GM12878 (cell line): Measurements from ENCODE around the gene RAP1A. TPM values are rescaled to one million over a fixed set of nuclear protein-coding genes. Genes with fewer than 3 reads are reported as not detected.

Experiments used
- BACH1 ChIP-seq: fragments of 450-650 bp; IDR thresholded peaks from 2 replicates; pipeline ENCODE4 v1.6.1; 2017; ENCODE audit warnings: mild to moderate bottlenecking, borderline replicate concordance
- BRCA1 ChIP-seq: IDR thresholded peaks from 2 replicates; pipeline ENCODE4 v1.6.1; 2011; ENCODE audit warnings: low read depth, low read length, improper control_type of control experiment
- CBFB ChIP-seq: IDR thresholded peaks from 2 replicates; pipeline ENCODE4 v1.6.1; 2016; ENCODE audit warnings: antibody characterized with exemption, low read depth
- CBX3 ChIP-seq: fragments of 200-600 bp; sonication (generic); IDR thresholded peaks from 2 replicates; pipeline ENCODE4 v1.6.1; 2016; ENCODE audit warnings: low read depth, borderline replicate concordance
- CREM ChIP-seq: IDR thresholded peaks from 2 replicates; pipeline ENCODE4 v1.6.1; 2014; ENCODE audit warnings: antibody characterized with exemption, low read depth
- EED ChIP-seq: sonication (generic); IDR thresholded peaks from 2 replicates; pipeline ENCODE4 v1.6.1; 2016; ENCODE audit warnings: antibody characterized with exemption, low read depth
- JUNB ChIP-seq: IDR thresholded peaks from 2 replicates; pipeline ENCODE4 v1.6.1; 2016; ENCODE audit warnings: antibody characterized with exemption, mild to moderate bottlenecking
- KDM1A ChIP-seq: fragments of 200-600 bp; sonication (generic); IDR thresholded peaks from 2 replicates; pipeline ENCODE4 v1.6.1; 2016; ENCODE audit warnings: borderline replicate concordance
- RBBP5 ChIP-seq: fragments of 200-600 bp; sonication (generic); conservative IDR thresholded peaks from 2 replicates; pipeline ENCODE4 v1.6.1; 2016
- SMC3 ChIP-seq: IDR thresholded peaks from 2 replicates; pipeline ENCODE4 v1.6.1; 2011; ENCODE audit warnings: low read length, improper control_type of control experiment, borderline replicate concordance
- SREBF2 ChIP-seq: IDR thresholded peaks from 2 replicates; pipeline ENCODE4 v1.6.1; 2012; ENCODE audit warnings: mild to moderate bottlenecking, low read length
- TAF1 ChIP-seq: IDR thresholded peaks from 2 replicates; pipeline ENCODE4 v1.6.1; 2011; ENCODE audit warnings: mild to moderate bottlenecking, low read depth, low read length, borderline replicate concordance
- TCF7 ChIP-seq: IDR thresholded peaks from 2 replicates; pipeline ENCODE4 v1.6.1; 2014; ENCODE audit warnings: antibody characterized with exemption, borderline replicate concordance
- YY1 ChIP-seq: IDR thresholded peaks from 2 replicates; pipeline ENCODE4 v1.6.1; 2011; ENCODE audit warnings: low read depth, mild to moderate bottlenecking, low read length
- ZNF274 ChIP-seq: IDR thresholded peaks from one replicate; pipeline ENCODE4 v1.8.0; 2011; ENCODE audit not compliant: insufficient read length, insufficient read depth
- ZNF622 ChIP-seq: fragments of 450-650 bp; IDR thresholded peaks from 2 replicates; pipeline ENCODE4 v1.6.1; 2017; ENCODE audit warnings: mild to moderate bottlenecking, inconsistent platforms
- polyA plus RNA-seq, 11 experiments: library from polyadenylated mRNA; depleted of rRNA in 4 of 11; unstranded in 6 of 11; stranded (reverse) in 5 of 11; fragments of >200 nt; fragmentation: Nextera tagmentation in 4 of 11; fragmentation: Illumina TruSeq in 1 of 11; extraction: Ambion mirVana in 4 of 11; extraction: Trizol in 1 of 11; gene quantifications; 1 replicate in 1 of 11; 2 replicates in 10 of 11; pipeline versions ENCODE4 v1.2.1 to v1.2.3, GENCODE V29; 2011 to 2016; ENCODE audit warnings: inconsistent platforms in 2 of 11, missing spikeins in 2 of 11, low read depth in 1 of 11
- total RNA-seq, 4 experiments: library from RNA; depleted of rRNA in 3 of 4; stranded (reverse); fragments of >200 nt in 3 of 4; fragmentation: Illumina TruSeq in 1 of 4; extraction: Trizol in 1 of 4; gene quantifications; 2 replicates each; pipeline versions ENCODE4 v1.2.1 to v1.2.3, GENCODE V29; 2013 to 2021
- TF ChIP-seq, protein P1 (sequence below): fragments of 450-650 bp; formaldehyde crosslinking; IDR thresholded peaks from 2 replicates; pipeline ENCODE4 v1.4.0; 2022; ENCODE audit warnings: mild to moderate bottlenecking, moderate library complexity
- TF ChIP-seq, protein P2 (sequence below): fragments of 450-650 bp; IDR thresholded peaks from 2 replicates; pipeline ENCODE4 v1.6.1; 2014; ENCODE audit warnings: mild to moderate bottlenecking
- TF ChIP-seq, protein P3 (sequence below): IDR thresholded peaks from 2 replicates; pipeline ENCODE4 v1.6.1; 2012; ENCODE audit warnings: improper control_type of control experiment, low read depth, low read length; ENCODE audit not compliant: insufficient replicate concordance
- TF ChIP-seq, protein P4 (sequence below): fragments of 450-650 bp; IDR thresholded peaks from 2 replicates; pipeline ENCODE4 v1.6.1; 2017; ENCODE audit warnings: antibody characterized with exemption, mild to moderate bottlenecking, moderate library complexity

The RAP1A gene
- total and polyA plus RNA-seq, 10 of the 15 experiments (the other 5 are each of a cell fraction or from before 2014, with no cell fraction given): 38.4 to 213 (median 86.0) TPM

DNA sequence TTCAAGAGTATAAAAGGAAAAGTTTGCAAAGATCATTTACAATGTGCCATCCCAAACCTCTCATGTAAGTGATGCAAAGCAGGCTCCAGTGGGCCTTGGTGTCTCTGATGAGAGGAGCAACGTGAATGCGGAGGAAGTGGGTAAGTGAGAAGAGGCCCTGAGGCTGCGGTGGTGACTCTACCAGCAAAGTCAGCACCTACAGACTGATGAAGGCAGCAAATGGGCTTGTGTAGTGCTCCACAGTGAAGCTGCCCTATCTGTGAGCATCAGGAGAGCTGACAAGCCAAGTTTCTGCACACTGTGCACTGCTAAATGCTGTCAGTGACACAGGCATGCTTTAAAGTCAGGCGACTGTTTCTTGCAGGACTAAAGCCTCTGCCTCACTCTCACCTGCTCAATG, 15.6 kb upstream of the RAP1A start (continued):
- TF ChIP-seq ZNF274 (no peak), YY1 (peak; percentile 37; the same call in 1 of the 2 replicates), RBBP5 (no peak), BRCA1 (no peak), ZNF622 (no peak), TCF7 (no peak), JUNB (no peak), CREM (peak; percentile 47), CBFB (no peak; the same call in 1 of the 2 replicates), SMC3 (no peak; the same call in 1 of the 2 replicates), SREBF2 (no peak), BACH1 (no peak), EED (peak; percentile 55), CBX3 (no peak), KDM1A (no peak), TAF1 (no peak)
- TF ChIP-seq, protein P1, sequence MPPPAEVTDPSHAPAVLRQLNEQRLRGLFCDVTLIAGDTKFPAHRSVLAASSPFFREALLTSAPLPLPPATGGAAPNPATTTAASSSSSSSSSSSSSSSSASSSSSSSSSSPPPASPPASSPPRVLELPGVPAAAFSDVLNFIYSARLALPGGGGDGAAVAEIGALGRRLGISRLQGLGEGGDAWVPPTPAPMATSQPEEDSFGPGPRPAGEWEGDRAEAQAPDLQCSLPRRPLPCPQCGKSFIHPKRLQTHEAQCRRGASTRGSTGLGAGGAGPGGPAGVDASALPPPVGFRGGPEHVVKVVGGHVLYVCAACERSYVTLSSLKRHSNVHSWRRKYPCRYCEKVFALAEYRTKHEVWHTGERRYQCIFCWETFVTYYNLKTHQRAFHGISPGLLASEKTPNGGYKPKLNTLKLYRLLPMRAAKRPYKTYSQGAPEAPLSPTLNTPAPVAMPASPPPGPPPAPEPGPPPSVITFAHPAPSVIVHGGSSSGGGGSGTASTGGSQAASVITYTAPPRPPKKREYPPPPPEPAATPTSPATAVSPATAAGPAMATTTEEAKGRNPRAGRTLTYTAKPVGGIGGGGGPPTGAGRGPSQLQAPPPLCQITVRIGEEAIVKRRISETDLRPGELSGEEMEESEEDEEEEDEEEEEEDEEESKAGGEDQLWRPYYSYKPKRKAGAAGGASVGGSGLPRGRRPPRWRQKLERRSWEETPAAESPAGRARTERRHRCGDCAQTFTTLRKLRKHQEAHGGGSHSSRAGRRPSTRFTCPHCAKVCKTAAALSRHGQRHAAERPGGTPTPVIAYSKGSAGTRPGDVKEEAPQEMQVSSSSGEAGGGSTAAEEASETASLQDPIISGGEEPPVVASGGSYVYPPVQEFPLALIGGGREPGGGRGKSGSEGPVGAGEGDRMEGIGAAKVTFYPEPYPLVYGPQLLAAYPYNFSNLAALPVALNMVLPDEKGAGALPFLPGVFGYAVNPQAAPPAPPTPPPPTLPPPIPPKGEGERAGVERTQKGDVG (CRISPR knock-in tag): no peak
- TF ChIP-seq, protein P2, sequence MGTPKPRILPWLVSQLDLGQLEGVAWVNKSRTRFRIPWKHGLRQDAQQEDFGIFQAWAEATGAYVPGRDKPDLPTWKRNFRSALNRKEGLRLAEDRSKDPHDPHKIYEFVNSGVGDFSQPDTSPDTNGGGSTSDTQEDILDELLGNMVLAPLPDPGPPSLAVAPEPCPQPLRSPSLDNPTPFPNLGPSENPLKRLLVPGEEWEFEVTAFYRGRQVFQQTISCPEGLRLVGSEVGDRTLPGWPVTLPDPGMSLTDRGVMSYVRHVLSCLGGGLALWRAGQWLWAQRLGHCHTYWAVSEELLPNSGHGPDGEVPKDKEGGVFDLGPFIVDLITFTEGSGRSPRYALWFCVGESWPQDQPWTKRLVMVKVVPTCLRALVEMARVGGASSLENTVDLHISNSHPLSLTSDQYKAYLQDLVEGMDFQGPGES: no peak
- TF ChIP-seq, protein P3, sequence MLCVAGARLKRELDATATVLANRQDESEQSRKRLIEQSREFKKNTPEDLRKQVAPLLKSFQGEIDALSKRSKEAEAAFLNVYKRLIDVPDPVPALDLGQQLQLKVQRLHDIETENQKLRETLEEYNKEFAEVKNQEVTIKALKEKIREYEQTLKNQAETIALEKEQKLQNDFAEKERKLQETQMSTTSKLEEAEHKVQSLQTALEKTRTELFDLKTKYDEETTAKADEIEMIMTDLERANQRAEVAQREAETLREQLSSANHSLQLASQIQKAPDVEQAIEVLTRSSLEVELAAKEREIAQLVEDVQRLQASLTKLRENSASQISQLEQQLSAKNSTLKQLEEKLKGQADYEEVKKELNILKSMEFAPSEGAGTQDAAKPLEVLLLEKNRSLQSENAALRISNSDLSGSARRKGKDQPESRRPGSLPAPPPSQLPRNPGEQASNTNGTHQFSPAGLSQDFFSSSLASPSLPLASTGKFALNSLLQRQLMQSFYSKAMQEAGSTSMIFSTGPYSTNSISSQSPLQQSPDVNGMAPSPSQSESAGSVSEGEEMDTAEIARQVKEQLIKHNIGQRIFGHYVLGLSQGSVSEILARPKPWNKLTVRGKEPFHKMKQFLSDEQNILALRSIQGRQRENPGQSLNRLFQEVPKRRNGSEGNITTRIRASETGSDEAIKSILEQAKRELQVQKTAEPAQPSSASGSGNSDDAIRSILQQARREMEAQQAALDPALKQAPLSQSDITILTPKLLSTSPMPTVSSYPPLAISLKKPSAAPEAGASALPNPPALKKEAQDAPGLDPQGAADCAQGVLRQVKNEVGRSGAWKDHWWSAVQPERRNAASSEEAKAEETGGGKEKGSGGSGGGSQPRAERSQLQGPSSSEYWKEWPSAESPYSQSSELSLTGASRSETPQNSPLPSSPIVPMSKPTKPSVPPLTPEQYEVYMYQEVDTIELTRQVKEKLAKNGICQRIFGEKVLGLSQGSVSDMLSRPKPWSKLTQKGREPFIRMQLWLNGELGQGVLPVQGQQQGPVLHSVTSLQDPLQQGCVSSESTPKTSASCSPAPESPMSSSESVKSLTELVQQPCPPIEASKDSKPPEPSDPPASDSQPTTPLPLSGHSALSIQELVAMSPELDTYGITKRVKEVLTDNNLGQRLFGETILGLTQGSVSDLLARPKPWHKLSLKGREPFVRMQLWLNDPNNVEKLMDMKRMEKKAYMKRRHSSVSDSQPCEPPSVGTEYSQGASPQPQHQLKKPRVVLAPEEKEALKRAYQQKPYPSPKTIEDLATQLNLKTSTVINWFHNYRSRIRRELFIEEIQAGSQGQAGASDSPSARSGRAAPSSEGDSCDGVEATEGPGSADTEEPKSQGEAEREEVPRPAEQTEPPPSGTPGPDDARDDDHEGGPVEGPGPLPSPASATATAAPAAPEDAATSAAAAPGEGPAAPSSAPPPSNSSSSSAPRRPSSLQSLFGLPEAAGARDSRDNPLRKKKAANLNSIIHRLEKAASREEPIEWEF: no peak
- TF ChIP-seq, protein P4, sequence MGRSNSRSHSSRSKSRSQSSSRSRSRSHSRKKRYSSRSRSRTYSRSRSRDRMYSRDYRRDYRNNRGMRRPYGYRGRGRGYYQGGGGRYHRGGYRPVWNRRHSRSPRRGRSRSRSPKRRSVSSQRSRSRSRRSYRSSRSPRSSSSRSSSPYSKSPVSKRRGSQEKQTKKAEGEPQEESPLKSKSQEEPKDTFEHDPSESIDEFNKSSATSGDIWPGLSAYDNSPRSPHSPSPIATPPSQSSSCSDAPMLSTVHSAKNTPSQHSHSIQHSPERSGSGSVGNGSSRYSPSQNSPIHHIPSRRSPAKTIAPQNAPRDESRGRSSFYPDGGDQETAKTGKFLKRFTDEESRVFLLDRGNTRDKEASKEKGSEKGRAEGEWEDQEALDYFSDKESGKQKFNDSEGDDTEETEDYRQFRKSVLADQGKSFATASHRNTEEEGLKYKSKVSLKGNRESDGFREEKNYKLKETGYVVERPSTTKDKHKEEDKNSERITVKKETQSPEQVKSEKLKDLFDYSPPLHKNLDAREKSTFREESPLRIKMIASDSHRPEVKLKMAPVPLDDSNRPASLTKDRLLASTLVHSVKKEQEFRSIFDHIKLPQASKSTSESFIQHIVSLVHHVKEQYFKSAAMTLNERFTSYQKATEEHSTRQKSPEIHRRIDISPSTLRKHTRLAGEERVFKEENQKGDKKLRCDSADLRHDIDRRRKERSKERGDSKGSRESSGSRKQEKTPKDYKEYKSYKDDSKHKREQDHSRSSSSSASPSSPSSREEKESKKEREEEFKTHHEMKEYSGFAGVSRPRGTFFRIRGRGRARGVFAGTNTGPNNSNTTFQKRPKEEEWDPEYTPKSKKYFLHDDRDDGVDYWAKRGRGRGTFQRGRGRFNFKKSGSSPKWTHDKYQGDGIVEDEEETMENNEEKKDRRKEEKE: no peak
